Mesendoderm (in vitro differentiated cells): ENCODE data around the gene RCVRN.

ENCODE experiments used
- DNase-seq: peaks from one replicate; pipeline ENCODE4 v3.0.0; 2013
- H2AK5ac ChIP-seq: 2 replicates; pipeline ENCODE4 v1.6.1; 2013; ENCODE audit warnings: low read length, inconsistent platforms
- H2BK120ac ChIP-seq: 2 replicates; pipeline ENCODE4 v1.6.1; 2013; ENCODE audit warnings: low read depth, mild to moderate bottlenecking, low read length, moderate library complexity, mixed read lengths
- H2BK15ac ChIP-seq: replicated peaks from 2 replicates; pipeline ENCODE4 v1.6.1; 2013; ENCODE audit warnings: low read depth, mild to moderate bottlenecking, moderate library complexity
- H2BK5ac ChIP-seq: 2 replicates; pipeline ENCODE4 v1.6.1; 2013; ENCODE audit warnings: low read length, inconsistent platforms
- H3K18ac ChIP-seq: 2 replicates; pipeline ENCODE4 v1.6.1; 2013; ENCODE audit warnings: mild to moderate bottlenecking, low read length, mixed read lengths
- H3K23ac ChIP-seq: one replicate; pipeline ENCODE4 v1.6.1; 2013; ENCODE audit warnings: low read length
- H3K27ac ChIP-seq: 2 replicates; pipeline ENCODE4 v1.5.1; 2013; ENCODE audit warnings: low read depth, mild to moderate bottlenecking, inconsistent platforms, low read length, moderate library complexity
- H3K27me3 ChIP-seq: 2 replicates; pipeline ENCODE4 v1.6.1; 2013; ENCODE audit warnings: low read length, control low read depth, mild to moderate bottlenecking, inconsistent platforms; ENCODE audit not compliant: insufficient read depth, poor library complexity
- H3K36me3 ChIP-seq: 2 replicates; pipeline ENCODE4 v1.6.1; 2013; ENCODE audit warnings: low read length, inconsistent platforms; ENCODE audit not compliant: control insufficient read depth, insufficient read depth
- H3K4ac ChIP-seq: one replicate; pipeline ENCODE4 v1.6.1; 2013; ENCODE audit warnings: low read depth, mild to moderate bottlenecking, low read length, moderate library complexity
- H3K4me1 ChIP-seq: 2 replicates; pipeline ENCODE4 v1.6.1; 2013; ENCODE audit warnings: low read depth, low read length, inconsistent platforms; ENCODE audit not compliant: control insufficient read depth
- H3K4me2 ChIP-seq: 2 replicates; pipeline ENCODE4 v1.6.1; 2013; ENCODE audit warnings: low read length
- H3K4me3 ChIP-seq: 2 replicates; pipeline ENCODE4 v1.5.1; 2013; ENCODE audit warnings: mild to moderate bottlenecking, low read length
- H3K56ac ChIP-seq: one replicate; pipeline ENCODE4 v1.6.1; 2013; ENCODE audit warnings: low read length
- H3K79me1 ChIP-seq: 2 replicates; pipeline ENCODE4 v1.6.1; 2013; ENCODE audit warnings: low read length, inconsistent platforms
- H3K79me2 ChIP-seq: 2 replicates; pipeline ENCODE4 v1.6.1; 2013; ENCODE audit warnings: mild to moderate bottlenecking, low read length; ENCODE audit not compliant: control insufficient read depth, insufficient read depth
- H3K9ac ChIP-seq: 2 replicates; pipeline ENCODE4 v1.6.1; 2013; ENCODE audit warnings: low read length, inconsistent platforms
- H4K5ac ChIP-seq: one replicate; pipeline ENCODE4 v1.6.1; 2013; ENCODE audit warnings: low read length
- H4K8ac ChIP-seq: one replicate; pipeline ENCODE4 v1.6.1; 2013; ENCODE audit warnings: low read depth, mild to moderate bottlenecking, control low read depth, low read length, moderate library complexity
- WGBS: extraction: QIAGEN DNeasy Blood & Tissue Kit; methylation state at CpG from one replicate; pipeline ENCODE4 v1.1.7; 2013; ENCODE audit warnings: low lambda C conversion rate, missing lambda C conversion rate; ENCODE audit not compliant: insufficient coverage; ENCODE audit errors: extremely low coverage; 5-methylcytosine and 5-hydroxymethylcytosine counted together

The RCVRN gene

GRCh38 chr17:9894231-9894630, 10.8 kb downstream of the RCVRN start:
- Histone ChIP-seq H3K4ac (no peak overlapping the region), H3K79me2 (no peaks in the 10 kb centered on the region), H4K5ac (no peak overlapping the region), H3K27me3 (no peaks in the 10 kb centered on the region), H3K9ac (no peak overlapping the region), H2AK5ac (no peak overlapping the region), H3K56ac (no peak overlapping the region), H2BK5ac (no peak overlapping the region), H4K8ac (no peak overlapping the region), H3K4me2 (no peak overlapping the region), H2BK120ac (no peak overlapping the region), H3K18ac (no peak overlapping the region), H3K27ac (no peak overlapping the region), H3K4me1 (peaks cover 1% of the 10 kb centered on the region), H3K4me3 (no peak overlapping the region), H3K23ac (no peak overlapping the region), H2BK15ac (no peak overlapping the region), H3K79me1 (no peaks in the 10 kb centered on the region), H3K36me3 (no peaks in the 10 kb centered on the region)
- no peak for DNase-seq
- WGBS: no CpG with 5 or more reads among the region's 3 CpGs

- Histone ChIP-seq H3K56ac (no peak overlapping the region), H3K18ac (no peak overlapping the region), H3K36me3 (no peaks in the 10 kb centered on the region), H2BK15ac (no peak overlapping the region), H4K5ac (no peak overlapping the region), H3K4ac (no peak overlapping the region), H3K27me3 (no peaks in the 10 kb centered on the region), H3K23ac (no peak overlapping the region), H3K4me3 (no peak overlapping the region), H3K9ac (no peak overlapping the region), H3K4me2 (no peak overlapping the region), H3K79me1 (no peaks in the 10 kb centered on the region), H4K8ac (no peak overlapping the region), H2AK5ac (no peak overlapping the region), H2BK120ac (no peak overlapping the region), H3K27ac (no peak overlapping the region), H2BK5ac (no peak overlapping the region), H3K79me2 (no peaks in the 10 kb centered on the region), H3K4me1 (peaks cover 1% of the 10 kb centered on the region)
- no CpG with 5 or more reads among the region's 3 CpGs for WGBS
- DNase-seq: no peak
These were observed 11.6 kb downstream of the RCVRN start for GRCh38 chr17:9893411-9894012.

- H3K9ac ChIP-seq: no peak overlapping the region
- H2AK5ac ChIP-seq: no peak overlapping the region
- H3K79me2 ChIP-seq: no peaks in the 10 kb centered on the region
- no peaks in the 10 kb centered on the region for H3K27me3 ChIP-seq
- no peak overlapping the region for H2BK120ac ChIP-seq
- no peak overlapping the region for H3K18ac ChIP-seq
- no peak overlapping the region for H3K4me3 ChIP-seq
- H3K4me1 ChIP-seq: peaks cover 1% of the 10 kb centered on the region
- H3K27ac ChIP-seq: no peak overlapping the region
- H3K36me3 ChIP-seq: no peaks in the 10 kb centered on the region
- no peaks in the 10 kb centered on the region for H3K79me1 ChIP-seq
- no peak overlapping the region for H3K4me2 ChIP-seq
- no CpG with 5 or more reads among the region's 2 CpGs for WGBS
- H2BK15ac ChIP-seq: no peak overlapping the region
- no peak overlapping the region for H2BK5ac ChIP-seq
- H4K5ac ChIP-seq: no peak overlapping the region
- no peak overlapping the region for H3K23ac ChIP-seq
- H3K56ac ChIP-seq: no peak overlapping the region
- H4K8ac ChIP-seq: no peak overlapping the region
- H3K4ac ChIP-seq: no peak overlapping the region
- peak; percentile 86 for DNase-seq
These were observed 14.9 kb downstream of the RCVRN start for GRCh38 chr17:9890124-9890523.

- WGBS: no CpG with 5 or more reads among the region's 8 CpGs
These were observed 17.6 kb downstream of the RCVRN start for GRCh38 chr17:9887508-9887907.

GRCh38 chr17:9886141-9886930, 18.7 kb downstream of the RCVRN start:
- Histone ChIP-seq H3K4me1 (peaks cover 1% of the 10 kb centered on the region), H3K79me2 (no peaks in the 10 kb centered on the region)
- WGBS: no CpG with 5 or more reads among the region's 5 CpGs

More at GRCh38 chr17:9887508-9887907, 17.6 kb downstream of the RCVRN start:
- Histone ChIP-seq H3K79me2 (no peaks in the 10 kb centered on the region), H2AK5ac (no peak overlapping the region), H2BK5ac (no peak overlapping the region), H3K36me3 (no peaks in the 10 kb centered on the region), H3K18ac (no peak overlapping the region), H3K27me3 (no peaks in the 10 kb centered on the region), H4K8ac (no peak overlapping the region), H3K23ac (no peak overlapping the region), H3K56ac (no peak overlapping the region), H2BK120ac (no peak overlapping the region), H3K4me1 (peaks cover 1% of the 10 kb centered on the region), H3K4me2 (no peak overlapping the region), H3K27ac (no peak overlapping the region), H3K4me3 (no peak overlapping the region), H3K9ac (no peak overlapping the region), H2BK15ac (no peak overlapping the region), H3K4ac (no peak overlapping the region), H3K79me1 (no peaks in the 10 kb centered on the region), H4K5ac (no peak overlapping the region)
- no peak for DNase-seq

More at GRCh38 chr17:9886141-9886930, 18.7 kb downstream of the RCVRN start:
- Histone ChIP-seq H3K36me3 (no peaks in the 10 kb centered on the region), H3K23ac (no peak overlapping the region), H4K5ac (no peak overlapping the region), H3K56ac (no peak overlapping the region), H3K4me2 (no peak overlapping the region), H3K4ac (no peak overlapping the region), H3K9ac (no peak overlapping the region), H3K27me3 (no peaks in the 10 kb centered on the region), H3K4me3 (no peak overlapping the region), H2BK5ac (no peak overlapping the region), H2BK120ac (no peak overlapping the region), H4K8ac (no peak overlapping the region), H2BK15ac (no peak overlapping the region), H2AK5ac (no peak overlapping the region), H3K27ac (no peak overlapping the region), H3K79me1 (no peaks in the 10 kb centered on the region), H3K18ac (no peak overlapping the region)
- no peak for DNase-seq
